H9 (cell line): Measurements from ENCODE around the gene SSBP3. TPM values are rescaled to one million over a fixed set of nuclear protein-coding genes. Genes with fewer than 3 reads are reported as not detected.
A peak's percentile ranks its signal among the peaks of the same experiment; 100 is the strongest.

Source experiments
- DNase-seq: peaks from one replicate; pipeline ENCODE4 v3.0.0-alpha.2; 2017
- H2AFZ ChIP-seq: one replicate; pipeline ENCODE4 v1.6.1; 2013; ENCODE audit warnings: mild to moderate bottlenecking, low read length, control low read depth, moderate library complexity
- H2AK5ac ChIP-seq: 2 replicates; pipeline ENCODE4 v1.6.1; 2013; ENCODE audit warnings: low read length, control low read depth, mixed read lengths; ENCODE audit not compliant: insufficient read length
- H2BK120ac ChIP-seq: one replicate; pipeline ENCODE4 v1.6.1; 2013; ENCODE audit warnings: low read depth, mild to moderate bottlenecking, low read length, control low read depth, inconsistent platforms; ENCODE audit not compliant: poor library complexity, severe bottlenecking
- H2BK12ac ChIP-seq: 2 replicates; pipeline ENCODE4 v1.6.1; 2013; ENCODE audit warnings: low read length, control low read depth, mixed read lengths, low read depth; ENCODE audit not compliant: insufficient read length
- H2BK15ac ChIP-seq: 2 replicates; pipeline ENCODE4 v1.6.1; 2013; ENCODE audit warnings: low read depth, low read length, control low read depth
- H2BK20ac ChIP-seq: one replicate; pipeline ENCODE4 v1.6.1; 2013; ENCODE audit warnings: low read depth, mild to moderate bottlenecking, low read length, control low read depth, inconsistent platforms; ENCODE audit not compliant: poor library complexity, severe bottlenecking
- H2BK5ac ChIP-seq: 2 replicates; pipeline ENCODE4 v1.6.1; 2013; ENCODE audit warnings: low read length, control low read depth, mixed read lengths; ENCODE audit not compliant: insufficient read length
- H3K14ac ChIP-seq: 2 replicates; pipeline ENCODE4 v1.6.1; 2013; ENCODE audit warnings: low read length, control low read depth; ENCODE audit not compliant: insufficient read depth
- H3K18ac ChIP-seq: 2 replicates; pipeline ENCODE4 v1.6.1; 2013; ENCODE audit warnings: low read depth, mild to moderate bottlenecking, mixed read lengths, low read length, control low read depth; ENCODE audit not compliant: insufficient read length
- H3K23ac ChIP-seq: 2 replicates; pipeline ENCODE4 v1.6.1; 2013; ENCODE audit warnings: low read length, control low read depth, mixed read lengths, low read depth; ENCODE audit not compliant: insufficient read length
- H3K23me2 ChIP-seq: 2 replicates; pipeline ENCODE4 v1.6.1; 2013; ENCODE audit warnings: low read depth, mild to moderate bottlenecking, mixed read lengths, low read length, control low read depth; ENCODE audit not compliant: insufficient read length, poor library complexity, severe bottlenecking
- H3K27ac ChIP-seq: 2 replicates; pipeline ENCODE4 v1.5.1; 2013; ENCODE audit warnings: low read length, control low read depth, mixed read lengths, low read depth; ENCODE audit not compliant: insufficient read length
- H3K27me3 ChIP-seq: 2 replicates; pipeline ENCODE4 v1.6.1; 2013; ENCODE audit warnings: low read length, control low read depth, inconsistent platforms; ENCODE audit not compliant: insufficient read depth
- H3K4ac ChIP-seq: 2 replicates; pipeline ENCODE4 v1.6.1; 2013; ENCODE audit warnings: low read depth, mild to moderate bottlenecking, control low read depth, inconsistent platforms, low read length, moderate library complexity
- H3K4me1 ChIP-seq: 2 replicates; pipeline ENCODE4 v1.6.1; 2013; ENCODE audit warnings: low read length, control low read depth, inconsistent platforms; ENCODE audit not compliant: insufficient read depth
- H3K4me2 ChIP-seq: 2 replicates; pipeline ENCODE4 v1.6.1; 2013; ENCODE audit warnings: low read length, control low read depth, mixed read lengths; ENCODE audit not compliant: insufficient read length, insufficient read depth
- H3K56ac ChIP-seq: 2 replicates; pipeline ENCODE4 v1.6.1; 2013; ENCODE audit warnings: low read depth, mild to moderate bottlenecking, mixed read lengths, low read length, control low read depth; ENCODE audit not compliant: insufficient read length
- H3K79me1 ChIP-seq: 2 replicates; pipeline ENCODE4 v1.6.1; 2013; ENCODE audit warnings: low read depth, mild to moderate bottlenecking, moderate library complexity, low read length, control low read depth, inconsistent platforms; ENCODE audit not compliant: insufficient read depth, poor library complexity, severe bottlenecking
- H3K79me2 ChIP-seq: 2 replicates; pipeline ENCODE4 v1.6.1; 2013; ENCODE audit warnings: low read length, control low read depth, inconsistent platforms; ENCODE audit not compliant: insufficient read depth
- H3K9ac ChIP-seq: 2 replicates; pipeline ENCODE4 v1.6.1; 2013; ENCODE audit warnings: low read length, control low read depth, mixed read lengths; ENCODE audit not compliant: insufficient read length; ENCODE audit errors: extremely low read depth
- H3K9me3 ChIP-seq: one replicate; pipeline ENCODE4 v1.6.1; 2013; ENCODE audit warnings: low read depth, low read length, inconsistent platforms; ENCODE audit not compliant: control insufficient read depth
- H3T11ph ChIP-seq: one replicate; pipeline ENCODE4 v1.6.1; 2013; ENCODE audit warnings: mild to moderate bottlenecking, low read length, control low read depth, inconsistent platforms
- H4K20me1 ChIP-seq: one replicate; pipeline ENCODE4 v1.6.1; 2013; ENCODE audit not compliant: control insufficient read depth, insufficient read length, insufficient read depth
- H4K5ac ChIP-seq: 2 replicates; pipeline ENCODE4 v1.6.1; 2013; ENCODE audit warnings: low read depth, mild to moderate bottlenecking, mixed read lengths, low read length, control low read depth; ENCODE audit not compliant: insufficient read length
- H4K8ac ChIP-seq: replicated peaks from 2 replicates; pipeline ENCODE4 v1.6.1; 2013; ENCODE audit warnings: low read length, control low read depth, mixed read lengths, low read depth; ENCODE audit not compliant: insufficient read length
- H4K91ac ChIP-seq: 2 replicates; pipeline ENCODE4 v1.6.1; 2013; ENCODE audit warnings: low read depth, mild to moderate bottlenecking, moderate library complexity, mixed read lengths, low read length, control low read depth; ENCODE audit not compliant: insufficient read length
- H3K27ac Mint-ChIP-seq, 3 experiments: 2 replicates in 2 of 3; 3 replicates in 1 of 3; pipeline ENCODE4 v1.8.0; 2020 to 2021; ENCODE audit warnings: mixed read lengths in 3 of 3, mild to moderate bottlenecking in 1 of 3, moderate library complexity in 1 of 3
- H3K27me3 Mint-ChIP-seq: 2 replicates; pipeline ENCODE4 v1.8.0; 2021; ENCODE audit warnings: low read depth, mild to moderate bottlenecking, moderate library complexity, mixed read lengths
- H3K36me3 Mint-ChIP-seq, 3 experiments: 2 replicates in 2 of 3; 3 replicates in 1 of 3; pipeline ENCODE4 v1.8.0; 2020 to 2021; ENCODE audit warnings: low read depth in 3 of 3, mixed read lengths in 3 of 3; ENCODE audit not compliant: insufficient read depth in 1 of 3
- H3K4me1 Mint-ChIP-seq, 2 experiments: 2 replicates each; pipeline ENCODE4 v1.8.0; 2020; ENCODE audit warnings: mixed read lengths in 2 of 2
- H3K4me3 Mint-ChIP-seq, 2 experiments: 2 replicates in 1 of 2; 3 replicates in 1 of 2; pipeline ENCODE4 v1.8.0; 2020 to 2021; ENCODE audit warnings: mild to moderate bottlenecking in 2 of 2, mixed read lengths in 2 of 2, moderate library complexity in 1 of 2
- H3K9me3 Mint-ChIP-seq, 2 experiments: 2 replicates in 1 of 2; 3 replicates in 1 of 2; pipeline ENCODE4 v1.8.0; 2020; ENCODE audit warnings: mild to moderate bottlenecking in 2 of 2, mixed read lengths in 2 of 2, moderate library complexity in 1 of 2
- WGBS: extraction: QIAGEN DNeasy Blood & Tissue Kit; methylation state at CpG from one replicate; pipeline ENCODE4 v1.1.7; 2013; ENCODE audit warnings: missing lambda C conversion rate, low lambda C conversion rate, mixed read lengths; ENCODE audit not compliant: insufficient read length; ENCODE audit errors: extremely low coverage; 5-methylcytosine and 5-hydroxymethylcytosine counted together
- total RNA-seq: library from RNA; stranded (reverse); gene quantifications from 2 replicates; pipeline ENCODE4 v1.2.1, GENCODE V29; 2021
- TF ChIP-seq, protein P1 (sequence below): fragments of 200-600 bp; sonication (generic); conservative IDR thresholded peaks from 3 replicates; pipeline ENCODE4 v1.8.0; 2021; ENCODE audit warnings: antibody characterized with exemption, mild to moderate bottlenecking

Gene SSBP3
- total RNA-seq, 1 experiment from 2014 or later, result 126 TPM

DNA sequence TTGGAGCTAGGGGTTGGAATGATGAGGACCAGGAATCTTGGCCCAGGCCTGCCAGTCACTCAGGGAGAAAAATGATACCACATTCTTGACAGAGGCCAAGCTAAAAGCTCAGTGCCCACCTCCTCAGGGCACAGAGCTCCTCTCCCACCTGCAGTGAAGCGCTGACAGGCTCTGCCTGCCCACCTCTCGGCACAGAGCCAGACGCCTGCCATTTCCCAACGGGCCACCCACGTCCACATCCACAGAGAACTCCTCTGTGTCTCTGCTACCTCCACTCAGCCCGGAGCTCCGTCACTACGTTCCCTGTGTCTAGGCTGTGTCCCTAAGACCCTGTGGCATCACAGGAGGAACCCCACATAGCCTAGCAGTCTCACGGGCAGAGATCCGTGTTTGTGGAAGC, 145.4 kb downstream of the SSBP3 start:
- peaks cover 25 to 34% of the 10 kb centered on the region in 2 experiments for H3K4me1 Mint-ChIP-seq
- WGBS, result no CpG with 5 or more reads among the region's 10 CpGs
- Histone ChIP-seq H3K79me1 (peaks cover 6% of the 10 kb centered on the region), H3K56ac (no peak overlapping the region), H3K9me3 (no peaks in the 10 kb centered on the region), H2BK12ac (no peak overlapping the region), H3K9ac (no peak overlapping the region), H4K8ac (no peak overlapping the region), H3K18ac (no peak overlapping the region), H3K27ac (no peak overlapping the region), H3K4me2 (no peak overlapping the region), H2AFZ (no peak overlapping the region), H2BK20ac (no peak overlapping the region), H2BK120ac (no peak overlapping the region), H2BK5ac (no peak overlapping the region), H3K4me1 (no peaks in the 10 kb centered on the region; the same call in 1 of the 2 replicates), H2AK5ac (no peak overlapping the region), H2BK15ac (no peak overlapping the region), H3K23me2 (no peaks in the 10 kb centered on the region), H3K27me3 (no peaks in the 10 kb centered on the region), H4K20me1 (peaks cover 3% of the 10 kb centered on the region), H4K91ac (no peak overlapping the region), H3T11ph (no peak overlapping the region), H4K5ac (no peak overlapping the region), H3K23ac (no peak overlapping the region), H3K4ac (no peak overlapping the region), H3K14ac (no peak overlapping the region), H3K79me2 (no peaks in the 10 kb centered on the region)
- TF ChIP-seq, protein P1, sequence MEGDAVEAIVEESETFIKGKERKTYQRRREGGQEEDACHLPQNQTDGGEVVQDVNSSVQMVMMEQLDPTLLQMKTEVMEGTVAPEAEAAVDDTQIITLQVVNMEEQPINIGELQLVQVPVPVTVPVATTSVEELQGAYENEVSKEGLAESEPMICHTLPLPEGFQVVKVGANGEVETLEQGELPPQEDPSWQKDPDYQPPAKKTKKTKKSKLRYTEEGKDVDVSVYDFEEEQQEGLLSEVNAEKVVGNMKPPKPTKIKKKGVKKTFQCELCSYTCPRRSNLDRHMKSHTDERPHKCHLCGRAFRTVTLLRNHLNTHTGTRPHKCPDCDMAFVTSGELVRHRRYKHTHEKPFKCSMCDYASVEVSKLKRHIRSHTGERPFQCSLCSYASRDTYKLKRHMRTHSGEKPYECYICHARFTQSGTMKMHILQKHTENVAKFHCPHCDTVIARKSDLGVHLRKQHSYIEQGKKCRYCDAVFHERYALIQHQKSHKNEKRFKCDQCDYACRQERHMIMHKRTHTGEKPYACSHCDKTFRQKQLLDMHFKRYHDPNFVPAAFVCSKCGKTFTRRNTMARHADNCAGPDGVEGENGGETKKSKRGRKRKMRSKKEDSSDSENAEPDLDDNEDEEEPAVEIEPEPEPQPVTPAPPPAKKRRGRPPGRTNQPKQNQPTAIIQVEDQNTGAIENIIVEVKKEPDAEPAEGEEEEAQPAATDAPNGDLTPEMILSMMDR, result no peak
- DNase-seq, result no peak
- H3K27ac Mint-ChIP-seq, result peak overlapping the region in 2 of 3 experiments; percentile 71 to 85; a peak in 5 of 7 replicates
- H3K36me3 Mint-ChIP-seq, result peaks cover 8 to 16% (median 13%) of the 10 kb centered on the region in 3 experiments
- H3K27me3 Mint-ChIP-seq, result no peaks in the 10 kb centered on the region
- no peak overlapping the region for H3K4me3 Mint-ChIP-seq
- H3K9me3 Mint-ChIP-seq, result no peaks in the 10 kb centered on the region
